SK-N-SH (cell line): ENCODE results near the gene MUC13. TPM values are rescaled to one million over a fixed set of nuclear protein-coding genes. Genes with fewer than 3 reads are reported as not detected.

ENCODE experiments used
- CTCF ChIA-PET: fragments of 300-600, 350-600 bp; formaldehyde crosslinking; extraction: SDS; loops from one replicate; lab custom pipeline; 2021; lab: Yijun Ruan, JAX
- POLR2A ChIA-PET: fragments of 350-600 bp; sonication (Branson Sonifier 250); formaldehyde crosslinking; extraction: SDS; loops from one replicate; lab custom pipeline; 2020; ENCODE audit warnings: antibody characterized with exemption, inconsistent platforms; lab: Yijun Ruan, JAX
- DNase-seq: peaks from one replicate; pipeline ENCODE4 v3.0.0; 2012
- H2AFZ ChIP-seq: fragments of 200-600 bp; sonication (generic); 2 replicates; pipeline ENCODE4 v1.8.1; 2016; ENCODE audit warnings: antibody characterized with exemption, mild to moderate bottlenecking, low read depth
- H3F3A ChIP-seq: fragments of 200-600 bp; sonication (generic); replicated peaks from 2 replicates; pipeline ENCODE3; 2016; ENCODE audit warnings: antibody characterized with exemption, mild to moderate bottlenecking; ENCODE audit not compliant: insufficient read depth
- H3K27ac ChIP-seq, 2 experiments: fragments of 200-500 bp in 1 of 2; fragments of 200-600 bp in 1 of 2; sonication (Bioruptor generic) in 1 of 2; sonication (generic), shearing (Covaris generic) in 1 of 2; 2 replicates each; pipeline versions ENCODE4 v1.5.1 to v1.6.1; 2014 to 2016; ENCODE audit warnings: low read depth in 2 of 2, inconsistent platforms in 1 of 2, low read length in 1 of 2, mild to moderate bottlenecking in 1 of 2, mixed read lengths in 1 of 2
- H3K27me3 ChIP-seq: fragments of 200-600 bp; sonication (generic), shearing (Covaris generic); 2 replicates; pipeline ENCODE4 v1.6.1; 2016; ENCODE audit warnings: mixed run types; ENCODE audit not compliant: insufficient read depth
- H3K36me3 ChIP-seq, 2 experiments: fragments of 200-500 bp in 1 of 2; fragments of 200-600 bp in 1 of 2; sonication (Bioruptor generic) in 1 of 2; sonication (generic) in 1 of 2; replicated peaks in 1 of 2; 2 replicates each; pipeline versions ENCODE3 to v1.5.1; 2014 to 2016; ENCODE audit warnings: low read length in 1 of 2, mild to moderate bottlenecking in 1 of 2; ENCODE audit not compliant: insufficient read depth in 2 of 2, control insufficient read depth in 1 of 2
- H3K4me1 ChIP-seq, 2 experiments: fragments of 200-500 bp in 1 of 2; fragments of 200-600 bp in 1 of 2; sonication (Bioruptor generic) in 1 of 2; sonication (generic), shearing (Covaris generic) in 1 of 2; 2 replicates each; pipeline versions ENCODE4 v1.5.1 to v1.6.1; 2014 to 2016; ENCODE audit warnings: low read depth in 1 of 2, low read length in 1 of 2, mixed run types in 1 of 2; ENCODE audit not compliant: insufficient read depth in 2 of 2, control insufficient read depth in 1 of 2
- H3K4me2 ChIP-seq: fragments of 200-600 bp; sonication (generic), shearing (Covaris generic); 2 replicates; pipeline ENCODE4 v1.6.1; 2017; ENCODE audit warnings: mixed run types
- H3K4me3 ChIP-seq, 2 experiments: fragments of 200-500 bp in 1 of 2; fragments of 200-600 bp in 1 of 2; sonication (Bioruptor generic) in 1 of 2; sonication (generic), shearing (Covaris generic) in 1 of 2; 2 replicates each; pipeline versions ENCODE4 v1.5.1 to v1.8.1; 2014 to 2016; ENCODE audit warnings: low read depth in 2 of 2, inconsistent platforms in 1 of 2, low read length in 1 of 2, mild to moderate bottlenecking in 1 of 2, mixed read lengths in 1 of 2, moderate library complexity in 1 of 2
- H3K79me2 ChIP-seq: fragments of 200-600 bp; sonication (generic); 2 replicates; pipeline ENCODE4 v1.8.1; 2017; ENCODE audit warnings: mild to moderate bottlenecking; ENCODE audit not compliant: insufficient read depth
- H3K9ac ChIP-seq: fragments of 200-600 bp; sonication (generic); 2 replicates; pipeline ENCODE4 v1.6.1; 2017; ENCODE audit warnings: mixed run types
- H3K9me2 ChIP-seq: fragments of 200-600 bp; sonication (generic); 2 replicates; pipeline ENCODE4 v1.6.1; 2017; ENCODE audit warnings: mixed run types
- H3K9me3 ChIP-seq: fragments of 200-600 bp; sonication (generic); 2 replicates; pipeline ENCODE4 v1.6.1; 2017; ENCODE audit warnings: mixed run types, mild to moderate bottlenecking, moderate library complexity
- H4K20me1 ChIP-seq: fragments of 200-600 bp; sonication (generic); 2 replicates; pipeline ENCODE4 v1.6.1; 2017; ENCODE audit warnings: mild to moderate bottlenecking, mixed run types; ENCODE audit not compliant: insufficient read depth
- CTCF ChIP-seq: fragments of 200-600 bp; sonication (generic); IDR thresholded peaks from 2 replicates; pipeline ENCODE4 v1.6.1; 2017; ENCODE audit warnings: antibody characterized with exemption, mild to moderate bottlenecking, moderate library complexity
- EP300 ChIP-seq, 2 experiments: IDR thresholded peaks; 2 replicates each; pipeline versions ENCODE4 v1.4.0 to v1.6.1; 2012; ENCODE audit warnings: borderline replicate concordance in 1 of 2, low read depth in 1 of 2, low read length in 1 of 2
- FOXM1 ChIP-seq: IDR thresholded peaks from 2 replicates; pipeline ENCODE4 v1.4.0; 2012; ENCODE audit warnings: low read depth, mild to moderate bottlenecking
- GABPA ChIP-seq: IDR thresholded peaks from 2 replicates; pipeline ENCODE4 v1.4.0; 2012; ENCODE audit warnings: low read depth, mild to moderate bottlenecking
- IRF3 ChIP-seq: fragments of 150-350 bp; IDR thresholded peaks from 2 replicates; pipeline ENCODE4 v1.6.1; 2016; ENCODE audit warnings: mild to moderate bottlenecking, low read depth, low read length
- MEF2A ChIP-seq: IDR thresholded peaks from 2 replicates; pipeline ENCODE4 v1.4.0; 2012; ENCODE audit warnings: low read depth, borderline replicate concordance
- NFIC ChIP-seq: IDR thresholded peaks from 2 replicates; pipeline ENCODE4 v1.4.0; 2012; ENCODE audit warnings: borderline replicate concordance
- RCOR1 ChIP-seq: fragments of 150-350 bp; IDR thresholded peaks from 2 replicates; pipeline ENCODE4 v1.6.1; 2017; ENCODE audit warnings: antibody characterized with exemption, low read length
- RFX5 ChIP-seq: IDR thresholded peaks from 2 replicates; pipeline ENCODE4 v1.6.1; 2012; ENCODE audit warnings: mild to moderate bottlenecking, improper control_type of control experiment, low read length
- TEAD4 ChIP-seq: IDR thresholded peaks from 2 replicates; pipeline ENCODE4 v1.4.0; 2012; ENCODE audit warnings: mild to moderate bottlenecking, borderline replicate concordance; ENCODE audit not compliant: insufficient read depth
- YY1 ChIP-seq: IDR thresholded peaks from 2 replicates; pipeline ENCODE4 v1.4.0; 2012; ENCODE audit warnings: low read depth, mild to moderate bottlenecking
- WGBS: methylation state at CpG from one replicate; pipeline ENCODE4 v1.1.6; 2017; ENCODE audit warnings: low lambda C conversion rate; 5-methylcytosine and 5-hydroxymethylcytosine counted together
- polyA plus RNA-seq, 3 experiments: library from polyadenylated mRNA; depleted of rRNA; stranded (reverse); fragments of >200 nt; gene quantifications; 2 replicates each; pipeline ENCODE4 v1.2.3, GENCODE V29; 2012

MUC13 gene
- polyA plus RNA-seq, 1 of the 3 experiments (the other 2 are of a cell fraction): not detected

DNA sequence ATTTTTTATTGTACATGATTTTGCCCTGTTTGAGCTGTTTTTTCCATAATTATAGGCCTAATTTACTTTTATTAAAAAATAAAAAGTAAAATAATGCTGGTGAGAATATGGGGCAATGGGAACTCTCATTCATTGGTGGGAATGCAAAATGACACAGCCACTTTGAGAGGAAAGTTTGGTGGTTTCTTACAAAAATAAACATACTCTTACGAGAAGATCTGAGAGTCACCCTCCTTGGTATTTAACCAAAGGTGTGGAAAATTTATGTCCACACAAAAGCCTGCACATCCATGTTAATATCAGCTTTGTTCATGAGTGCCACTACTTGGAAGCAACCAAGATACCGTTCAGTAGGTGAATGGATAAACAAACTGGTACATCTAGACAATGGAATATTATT is 9.8 kb downstream of the MUC13 start:
- DNase-seq: no peak
- Histone ChIP-seq H4K20me1 (no peaks in the 10 kb centered on the region), H3K27me3 (no peaks in the 10 kb centered on the region), H3F3A (no peaks in the 10 kb centered on the region), H3K79me2 (no peaks in the 10 kb centered on the region), H3K27ac (no peak overlapping the region), H3K4me3 (no peak overlapping the region), H3K4me2 (no peak overlapping the region), H3K36me3 (no peaks in the 10 kb centered on the region), H3K9me2 (no peaks in the 10 kb centered on the region), H2AFZ (no peak overlapping the region), H3K9ac (no peak overlapping the region)
- CTCF ChIA-PET: interaction anchor here (0.7 to 5.0 kb wide), 6 partner anchors 13 to 660 kb away, joined by 3 to 33 read pairs (median 8); no protein-coding TSS in a partner anchor
- WGBS: 74% methylated on average over 2 of the region's 2 CpGs
- TF ChIP-seq MEF2A: no peak
- no peak for TF ChIP-seq CTCF
- TF ChIP-seq YY1: no peak
- TF ChIP-seq RFX5: no peak
- no peak for TF ChIP-seq NFIC
- no peak for TF ChIP-seq EP300 (IDR thresholded peaks at IDR 0.05; ENCODE audit: borderline replicate concordance in 1 of 2, low read depth in 1 of 2, low read length in 1 of 2)
- TF ChIP-seq RCOR1: no peak
- TF ChIP-seq TEAD4: no peak
- no peak for TF ChIP-seq GABPA
- TF ChIP-seq IRF3: no peak
- TF ChIP-seq, all 33 proteins: peak for 0
- H3K9me3 ChIP-seq: no peaks in the 10 kb centered on the region
- POLR2A ChIA-PET: no interaction called here
- H3K4me1 ChIP-seq: peaks cover 0 to 7% of the 10 kb centered on the region in 2 experiments; a peak in 2 of 4 replicates

GRCh38 chr3:124923833-124924232 is 10.7 kb downstream of the MUC13 start:
- H2AFZ ChIP-seq: no peak overlapping the region
- H3K79me2 ChIP-seq: no peaks in the 10 kb centered on the region
- no peak overlapping the region for H3K9ac ChIP-seq
- no peak for DNase-seq
- no peaks in the 10 kb centered on the region for H3K27me3 ChIP-seq
- POLR2A ChIA-PET: no interaction called here
- no peaks in the 10 kb centered on the region for H4K20me1 ChIP-seq
- no peaks in the 10 kb centered on the region for H3F3A ChIP-seq
- no peak overlapping the region for H3K27ac ChIP-seq
- no peaks in the 10 kb centered on the region for H3K36me3 ChIP-seq
- H3K4me2 ChIP-seq: no peak overlapping the region
- H3K4me3 ChIP-seq: no peak overlapping the region
- no peaks in the 10 kb centered on the region for H3K9me2 ChIP-seq
- no peaks in the 10 kb centered on the region for H3K9me3 ChIP-seq
- CTCF ChIA-PET: interaction anchor here (0.9 to 5.0 kb wide), 3 partner anchors 22 to 163 kb away, joined by 4 to 31 read pairs (median 11); no protein-coding TSS in a partner anchor
- peaks cover 0 to 9% of the 10 kb centered on the region in 2 experiments; a peak in 2 of 4 replicates for H3K4me1 ChIP-seq
- no peak for TF ChIP-seq FOXM1
- TF ChIP-seq CTCF: peak; percentile 28; the same call in 1 of the 2 replicates
